Measurements from ENCODE around the gene PSMG4.

PSMG4 gene

GRCh38 chr6:3292431-3293197 is 33.9 kb downstream of the PSMG4 start:
- no peak for DNase-seq

GRCh38 chr6:3293271-3294155 is 34.8 kb downstream of the PSMG4 start:
- no peak for DNase-seq

GRCh38 chr6:3294396-3294795 is 35.6 kb downstream of the PSMG4 start:
- DNase-seq, result no peak

GRCh38 chr6:3294921-3295871 is 36.4 kb downstream of the PSMG4 start:
- no peak for DNase-seq

- DNase-seq, result no peak
Observed at GRCh38 chr6:3296078-3296477, 37.3 kb downstream of the PSMG4 start.

- no peak for DNase-seq
Observed at GRCh38 chr6:3296537-3296936, 37.8 kb downstream of the PSMG4 start.

GRCh38 chr6:3297006-3297405 is 38.3 kb downstream of the PSMG4 start:
- DNase-seq, result no peak

- DNase-seq, result no peak
Observed at GRCh38 chr6:3297909-3298308, 39.2 kb downstream of the PSMG4 start.

- no peak for DNase-seq
Observed at GRCh38 chr6:3299221-3299620, 40.5 kb downstream of the PSMG4 start.

GRCh38 chr6:3301506-3301905 is 42.8 kb downstream of the PSMG4 start:
- DNase-seq, result no peak

GRCh38 chr6:3303795-3304411 is 45.2 kb downstream of the PSMG4 start:
- DNase-seq, result no peak

GRCh38 chr6:3304500-3305215 is 45.9 kb downstream of the PSMG4 start:
- no peak for DNase-seq

GRCh38 chr6:3305216-3305565 is 46.4 kb downstream of the PSMG4 start:
- DNase-seq, result no peak

- DNase-seq, result no peak
Observed at GRCh38 chr6:3305831-3306230, 47.1 kb downstream of the PSMG4 start.

GRCh38 chr6:3306848-3307247 is 48.1 kb downstream of the PSMG4 start:
- no peak for DNase-seq

GRCh38 chr6:3307436-3307835 is 48.7 kb downstream of the PSMG4 start:
- no peak for DNase-seq

- no peak for DNase-seq
Observed at GRCh38 chr6:3308106-3308505, 49.4 kb downstream of the PSMG4 start.

- DNase-seq, result no peak
Observed at GRCh38 chr6:3309391-3310050, 50.8 kb downstream of the PSMG4 start.

GRCh38 chr6:3310051-3310448 is 51.3 kb downstream of the PSMG4 start:
- no peak for DNase-seq

GRCh38 chr6:3310703-3311102 is 52.0 kb downstream of the PSMG4 start:
- DNase-seq, result no peak

GRCh38 chr6:3311826-3312225 is 53.1 kb downstream of the PSMG4 start:
- DNase-seq, result no peak
